ENCODE data around the gene LDLRAD4. TPM values are rescaled to one million over a fixed set of nuclear protein-coding genes. Genes with fewer than 3 reads are reported as not detected.

LDLRAD4 gene
- total RNA-seq, 2 donors from 2014 or later, result 18.4 to 59.2 TPM

- ATAC-seq, result no peak
- Mint-ChIP-seq H3K36me3 (peaks cover 0 to 13% of the 10 kb centered on the region in 2 donors), H3K9me3 (no peaks in the 10 kb centered on the region), H3K27ac (no peak overlapping the region)
- DNase-seq (ENCODE audit: low spot score in 2 of 2), result no peak
These were observed 208.8 kb downstream of the LDLRAD4 start for GRCh38 chr18:13427354-13427753.

- peaks cover 0 to 13% of the 10 kb centered on the region in 2 donors for H3K36me3 Mint-ChIP-seq
- peak overlapping the region; percentile 21 to 26 for H3K27ac Mint-ChIP-seq
- no peaks in the 10 kb centered on the region for H3K9me3 Mint-ChIP-seq
- ATAC-seq (peak; percentile 49 to 55), DNase-seq (ENCODE audit: low spot score in 2 of 2) (no peak)
These were observed 209.8 kb downstream of the LDLRAD4 start for GRCh38 chr18:13428319-13428718.

GRCh38 chr18:13429016-13429415 lies 210.5 kb downstream of the LDLRAD4 start:
- ATAC-seq (no peak), DNase-seq (ENCODE audit: low spot score in 2 of 2) (no peak)
- Mint-ChIP-seq H3K27ac (peak overlapping the region in 1 of 2 donors; percentile 21), H3K36me3 (peaks cover 0 to 13% of the 10 kb centered on the region in 2 donors), H3K9me3 (no peaks in the 10 kb centered on the region)

- H3K36me3 Mint-ChIP-seq, result peaks cover 0 to 13% of the 10 kb centered on the region in 2 donors
- no peak overlapping the region for H3K27ac Mint-ChIP-seq
These were observed 211.4 kb downstream of the LDLRAD4 start for GRCh38 chr18:13429884-13430510.

GRCh38 chr18:13430663-13431062 lies 212.1 kb downstream of the LDLRAD4 start:
- no peak for ATAC-seq
- DNase-seq (ENCODE audit: low spot score in 2 of 2), result no peak
- Mint-ChIP-seq H3K9me3 (no peaks in the 10 kb centered on the region), H3K27ac (no peak overlapping the region), H3K36me3 (peaks cover 0 to 13% of the 10 kb centered on the region in 2 donors)

More at GRCh38 chr18:13429884-13430510, 211.4 kb downstream of the LDLRAD4 start:
- no peak for DNase-seq (ENCODE audit: low spot score in 2 of 2)
- no peak for ATAC-seq
- no peaks in the 10 kb centered on the region for H3K9me3 Mint-ChIP-seq

- H3K36me3 Mint-ChIP-seq, result peaks cover 0 to 13% of the 10 kb centered on the region in 2 donors
- H3K9me3 Mint-ChIP-seq, result no peaks in the 10 kb centered on the region
- H3K27ac Mint-ChIP-seq, result no peak overlapping the region
- ATAC-seq (no peak), DNase-seq (ENCODE audit: low spot score in 2 of 2) (no peak)
These were observed 213.3 kb downstream of the LDLRAD4 start for GRCh38 chr18:13431886-13432285.

- Mint-ChIP-seq H3K36me3 (peaks cover 0 to 13% of the 10 kb centered on the region in 2 donors), H3K27ac (no peak overlapping the region), H3K9me3 (no peaks in the 10 kb centered on the region)
- DNase-seq (ENCODE audit: low spot score in 2 of 2) (no peak), ATAC-seq (peak; percentile 51 to 82)
These were observed 214.6 kb downstream of the LDLRAD4 start for GRCh38 chr18:13433125-13433524.

GRCh38 chr18:13433685-13434084 lies 215.1 kb downstream of the LDLRAD4 start:
- no peaks in the 10 kb centered on the region for H3K9me3 Mint-ChIP-seq
- no peak for DNase-seq (ENCODE audit: low spot score in 2 of 2)
- H3K36me3 Mint-ChIP-seq, result peaks cover 0 to 7% of the 10 kb centered on the region in 2 donors
- no peak for ATAC-seq
- no peak overlapping the region for H3K27ac Mint-ChIP-seq

GRCh38 chr18:13434854-13435253 lies 216.3 kb downstream of the LDLRAD4 start:
- no peaks in the 10 kb centered on the region for H3K9me3 Mint-ChIP-seq

GRCh38 chr18:13435586-13436333 lies 217.2 kb downstream of the LDLRAD4 start:
- DNase-seq (ENCODE audit: low spot score in 2 of 2), result no peak
- peak in 1 of 2 donors; percentile 42 for ATAC-seq
- peak overlapping the region in 1 of 2 donors; percentile 93 for H3K27ac Mint-ChIP-seq
- H3K36me3 Mint-ChIP-seq, result peaks cover 0 to 6% of the 10 kb centered on the region in 2 donors
- H3K9me3 Mint-ChIP-seq, result no peaks in the 10 kb centered on the region

More at GRCh38 chr18:13434854-13435253, 216.3 kb downstream of the LDLRAD4 start:
- Mint-ChIP-seq H3K27ac (no peak overlapping the region), H3K36me3 (peaks cover 0 to 6% of the 10 kb centered on the region in 2 donors)
- DNase-seq (ENCODE audit: low spot score in 2 of 2) (no peak), ATAC-seq (no peak)

GRCh38 chr18:13436576-13436975 lies 218.0 kb downstream of the LDLRAD4 start:
- ATAC-seq, result no peak

GRCh38 chr18:13437034-13437433 lies 218.5 kb downstream of the LDLRAD4 start:
- peak overlapping the region; percentile 93 for H3K27ac Mint-ChIP-seq
- H3K9me3 Mint-ChIP-seq, result no peaks in the 10 kb centered on the region
- H3K36me3 Mint-ChIP-seq, result no peaks in the 10 kb centered on the region
- DNase-seq (ENCODE audit: low spot score in 2 of 2) (no peak), ATAC-seq (peak in 1 of 2 donors; percentile 52)

More at GRCh38 chr18:13436576-13436975, 218.0 kb downstream of the LDLRAD4 start:
- H3K27ac Mint-ChIP-seq, result peak overlapping the region; percentile 93
- DNase-seq (ENCODE audit: low spot score in 2 of 2), result no peak
- no peaks in the 10 kb centered on the region for H3K9me3 Mint-ChIP-seq
- peaks cover 0 to 4% of the 10 kb centered on the region in 2 donors for H3K36me3 Mint-ChIP-seq

GRCh38 chr18:13437796-13438506 lies 219.4 kb downstream of the LDLRAD4 start:
- H3K36me3 Mint-ChIP-seq, result no peaks in the 10 kb centered on the region
- peak; percentile 79 to 82 for ATAC-seq
- peak overlapping the region; percentile 93 for H3K27ac Mint-ChIP-seq
- no peaks in the 10 kb centered on the region for H3K9me3 Mint-ChIP-seq
- peak in 1 of 2 donors; percentile 61 for DNase-seq (ENCODE audit: low spot score in 2 of 2)

GRCh38 chr18:13438507-13439056 lies 220.0 kb downstream of the LDLRAD4 start:
- Mint-ChIP-seq H3K9me3 (no peaks in the 10 kb centered on the region), H3K27ac (peak overlapping the region; percentile 93), H3K36me3 (peaks cover 0 to 5% of the 10 kb centered on the region in 2 donors)
- peak; percentile 44 to 75 for ATAC-seq
- DNase-seq (ENCODE audit: low spot score in 2 of 2), result no peak

- Mint-ChIP-seq H3K36me3 (peaks cover 0 to 8% of the 10 kb centered on the region in 2 donors), H3K27ac (peak overlapping the region in 1 of 2 donors; percentile 93), H3K9me3 (no peaks in the 10 kb centered on the region)
- DNase-seq (ENCODE audit: low spot score in 2 of 2) (no peak), ATAC-seq (no peak)
These were observed 220.9 kb downstream of the LDLRAD4 start for GRCh38 chr18:13439461-13439860.
